ENCODE results near the gene THAP11.

DNA sequence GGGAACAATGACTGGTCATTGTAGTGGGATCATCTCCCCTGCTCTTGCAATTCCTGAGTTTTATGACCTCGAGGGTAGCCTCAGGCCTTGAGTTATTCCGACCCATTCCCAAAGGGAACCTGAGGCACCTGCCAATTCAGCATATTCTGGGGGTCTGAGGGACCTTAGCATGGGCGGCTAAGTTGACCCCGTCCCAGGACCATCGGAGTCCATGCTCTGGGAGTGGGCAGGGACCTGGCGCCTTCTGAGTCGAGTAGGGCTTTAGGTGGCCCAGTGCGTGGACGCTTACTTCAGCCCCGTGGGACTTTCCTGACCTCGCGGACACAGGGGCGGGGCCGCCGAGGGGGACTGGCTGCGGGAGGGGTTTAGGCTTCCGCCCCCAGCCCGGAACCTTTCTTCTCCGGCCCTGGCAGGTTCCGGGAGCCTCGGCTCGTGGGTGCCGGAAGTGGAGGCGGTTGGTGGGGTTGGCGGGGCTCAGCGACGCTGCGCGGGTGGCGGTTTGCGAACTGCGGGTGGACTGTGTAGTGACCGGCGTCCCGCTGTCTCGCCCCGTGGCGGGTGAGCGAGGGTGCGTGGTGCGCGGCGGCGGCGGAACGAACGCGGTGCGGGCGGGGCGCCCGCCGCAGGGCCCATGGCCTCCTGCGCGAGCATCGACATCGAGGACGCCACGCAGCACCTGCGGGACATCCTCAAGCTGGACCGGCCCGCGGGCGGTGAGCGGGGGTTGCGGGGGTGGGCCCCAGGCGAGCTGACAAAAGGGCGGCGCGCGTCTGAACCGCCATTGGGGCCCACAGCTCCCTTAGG, 30.7 kb downstream of the THAP11 start, which contains the start of gene EDC4:
- TF ChIP-seq, protein P1, sequence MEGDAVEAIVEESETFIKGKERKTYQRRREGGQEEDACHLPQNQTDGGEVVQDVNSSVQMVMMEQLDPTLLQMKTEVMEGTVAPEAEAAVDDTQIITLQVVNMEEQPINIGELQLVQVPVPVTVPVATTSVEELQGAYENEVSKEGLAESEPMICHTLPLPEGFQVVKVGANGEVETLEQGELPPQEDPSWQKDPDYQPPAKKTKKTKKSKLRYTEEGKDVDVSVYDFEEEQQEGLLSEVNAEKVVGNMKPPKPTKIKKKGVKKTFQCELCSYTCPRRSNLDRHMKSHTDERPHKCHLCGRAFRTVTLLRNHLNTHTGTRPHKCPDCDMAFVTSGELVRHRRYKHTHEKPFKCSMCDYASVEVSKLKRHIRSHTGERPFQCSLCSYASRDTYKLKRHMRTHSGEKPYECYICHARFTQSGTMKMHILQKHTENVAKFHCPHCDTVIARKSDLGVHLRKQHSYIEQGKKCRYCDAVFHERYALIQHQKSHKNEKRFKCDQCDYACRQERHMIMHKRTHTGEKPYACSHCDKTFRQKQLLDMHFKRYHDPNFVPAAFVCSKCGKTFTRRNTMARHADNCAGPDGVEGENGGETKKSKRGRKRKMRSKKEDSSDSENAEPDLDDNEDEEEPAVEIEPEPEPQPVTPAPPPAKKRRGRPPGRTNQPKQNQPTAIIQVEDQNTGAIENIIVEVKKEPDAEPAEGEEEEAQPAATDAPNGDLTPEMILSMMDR (IDR thresholded peaks at IDR 0.05; ENCODE audit: low read length), result no peak
- no peak for TF ChIP-seq EZH2 (IDR thresholded peaks at IDR 0.05; ENCODE audit: borderline replicate concordance, low read length)

Measured in OCI-LY1 (cell line).